DMS79 treated with DMSO at 0.1 percent for 48 hours (cell line): ENCODE results near the gene FRMD4A.

Experiments used
- DNase-seq: peaks from one replicate; lab custom pipeline; 2025; lab: John Stamatoyannopoulos, UW

The FRMD4A gene

GRCh38 chr10:13751191-13751764 is 579.4 kb downstream of the FRMD4A start:
- peak; percentile 2 for DNase-seq

GRCh38 chr10:13750299-13751190 is 580.2 kb downstream of the FRMD4A start:
- no peak for DNase-seq

GRCh38 chr10:13745271-13745670 is 585.5 kb downstream of the FRMD4A start:
- DNase-seq: no peak

GRCh38 chr10:13743963-13744362 is 586.8 kb downstream of the FRMD4A start:
- DNase-seq: no peak

- DNase-seq: no peak
These were observed 587.5 kb downstream of the FRMD4A start for GRCh38 chr10:13743101-13743693.

- DNase-seq: no peak
These were observed 589.3 kb downstream of the FRMD4A start for GRCh38 chr10:13741438-13741837.

- no peak for DNase-seq
These were observed 590.3 kb downstream of the FRMD4A start for GRCh38 chr10:13740461-13740860.

GRCh38 chr10:13739183-13739582 is 591.5 kb downstream of the FRMD4A start:
- no peak for DNase-seq

- DNase-seq: no peak
These were observed 594.2 kb downstream of the FRMD4A start for GRCh38 chr10:13736506-13736905.

GRCh38 chr10:13734151-13734550 is 596.6 kb downstream of the FRMD4A start:
- DNase-seq: peak; percentile 20

GRCh38 chr10:13733071-13733470 is 597.7 kb downstream of the FRMD4A start:
- DNase-seq: no peak

- no peak for DNase-seq
These were observed 598.3 kb downstream of the FRMD4A start for GRCh38 chr10:13732465-13732881.

- no peak for DNase-seq
These were observed 598.9 kb downstream of the FRMD4A start for GRCh38 chr10:13731799-13732198.

GRCh38 chr10:13730956-13731355 is 599.8 kb downstream of the FRMD4A start:
- DNase-seq: no peak

GRCh38 chr10:13730306-13730652 is 600.4 kb downstream of the FRMD4A start:
- no peak for DNase-seq

GRCh38 chr10:13729586-13730305 is 601.0 kb downstream of the FRMD4A start:
- DNase-seq: no peak

- DNase-seq: no peak
These were observed 601.7 kb downstream of the FRMD4A start for GRCh38 chr10:13728898-13729535.

- DNase-seq: no peak
These were observed 605.1 kb downstream of the FRMD4A start for GRCh38 chr10:13725594-13725993.

GRCh38 chr10:13724484-13724883 is 606.2 kb downstream of the FRMD4A start:
- no peak for DNase-seq

- no peak for DNase-seq
These were observed 607.7 kb downstream of the FRMD4A start for GRCh38 chr10:13722747-13723653.

GRCh38 chr10:13721486-13721885 is 609.2 kb downstream of the FRMD4A start:
- DNase-seq: no peak
